Trophoblast cell (in vitro differentiated cells and primary cell): ENCODE results near the gene CYP3A4.

Source experiments
- DNase-seq, 2 donors: peaks; one replicate each; pipeline ENCODE4 v3.0.0-alpha.2; 2016
- H2AFZ ChIP-seq: 2 replicates; pipeline ENCODE4 v1.6.1; 2013; ENCODE audit warnings: low read length, moderate library complexity, mild to moderate bottlenecking; ENCODE audit not compliant: insufficient read depth, poor library complexity
- H2AK5ac ChIP-seq: 2 replicates; pipeline ENCODE4 v1.6.1; 2013; ENCODE audit warnings: mild to moderate bottlenecking, low read length
- H2BK120ac ChIP-seq: 2 replicates; pipeline ENCODE4 v1.6.1; 2013; ENCODE audit warnings: low read length, mild to moderate bottlenecking, moderate library complexity; ENCODE audit not compliant: insufficient read depth, poor library complexity
- H2BK12ac ChIP-seq: 2 replicates; pipeline ENCODE4 v1.6.1; 2013; ENCODE audit warnings: mild to moderate bottlenecking, low read length, moderate library complexity
- H2BK5ac ChIP-seq: 2 replicates; pipeline ENCODE4 v1.6.1; 2013; ENCODE audit warnings: low read length, low read depth, moderate library complexity, mild to moderate bottlenecking; ENCODE audit not compliant: poor library complexity
- H3K14ac ChIP-seq: 2 replicates; pipeline ENCODE4 v1.6.1; 2013; ENCODE audit warnings: mild to moderate bottlenecking, low read length
- H3K18ac ChIP-seq: 2 replicates; pipeline ENCODE4 v1.6.1; 2013; ENCODE audit warnings: mild to moderate bottlenecking, low read length
- H3K23ac ChIP-seq: 2 replicates; pipeline ENCODE4 v1.6.1; 2013; ENCODE audit warnings: low read length
- H3K27ac ChIP-seq: 2 replicates; pipeline ENCODE4 v1.5.1; 2013; ENCODE audit warnings: low read depth, mild to moderate bottlenecking, inconsistent platforms, low read length, moderate library complexity
- H3K27me3 ChIP-seq: 2 replicates; pipeline ENCODE4 v1.6.1; 2013; ENCODE audit warnings: inconsistent platforms, mild to moderate bottlenecking, low read length, moderate library complexity; ENCODE audit not compliant: insufficient read depth
- H3K36me3 ChIP-seq, 2 experiments: 1 replicate in 1 of 2; 2 replicates in 1 of 2; pipeline ENCODE4 v1.6.1; 2013; ENCODE audit warnings: low read length in 2 of 2, mild to moderate bottlenecking in 2 of 2, moderate library complexity in 1 of 2; ENCODE audit not compliant: insufficient read depth in 2 of 2, control insufficient read depth in 1 of 2
- H3K4ac ChIP-seq: 2 replicates; pipeline ENCODE4 v1.6.1; 2013; ENCODE audit warnings: low read depth, mild to moderate bottlenecking, low read length, moderate library complexity
- H3K4me1 ChIP-seq, 2 experiments: 1 replicate in 1 of 2; 2 replicates in 1 of 2; pipeline ENCODE4 v1.6.1; 2013; ENCODE audit warnings: low read length in 2 of 2, mild to moderate bottlenecking in 2 of 2, moderate library complexity in 1 of 2; ENCODE audit not compliant: insufficient read depth in 2 of 2, control insufficient read depth in 1 of 2
- H3K4me2 ChIP-seq: 2 replicates; pipeline ENCODE4 v1.6.1; 2013; ENCODE audit warnings: inconsistent platforms, mild to moderate bottlenecking, low read length, moderate library complexity
- H3K4me3 ChIP-seq: 2 replicates; pipeline ENCODE4 v1.5.1; 2013; ENCODE audit warnings: mild to moderate bottlenecking, low read depth, low read length, inconsistent platforms
- H3K79me1 ChIP-seq: one replicate; pipeline ENCODE4 v1.6.1; 2013; ENCODE audit warnings: low read length
- H3K79me2 ChIP-seq: 2 replicates; pipeline ENCODE4 v1.6.1; 2013; ENCODE audit warnings: low read length, mild to moderate bottlenecking; ENCODE audit not compliant: control insufficient read depth, insufficient read depth, poor library complexity
- H3K9ac ChIP-seq: 2 replicates; pipeline ENCODE4 v1.6.1; 2013; ENCODE audit warnings: mild to moderate bottlenecking, low read length
- H3K9me3 ChIP-seq: 2 replicates; pipeline ENCODE4 v1.6.1; 2013; ENCODE audit warnings: low read depth, mild to moderate bottlenecking, control low read depth, inconsistent platforms, low read length; ENCODE audit not compliant: insufficient read depth
- H4K12ac ChIP-seq: 2 replicates; pipeline ENCODE4 v1.6.1; 2013; ENCODE audit warnings: low read depth, mild to moderate bottlenecking, low read length, moderate library complexity
- H4K8ac ChIP-seq: 2 replicates; pipeline ENCODE4 v1.6.1; 2013; ENCODE audit warnings: low read depth, mild to moderate bottlenecking, low read length, moderate library complexity
- H4K91ac ChIP-seq: one replicate; pipeline ENCODE4 v1.6.1; 2013; ENCODE audit warnings: low read depth, mild to moderate bottlenecking, low read length, moderate library complexity
- WGBS: extraction: QIAGEN DNeasy Blood & Tissue Kit; methylation state at CpG from one replicate; pipeline ENCODE4 v1.1.7; 2013; ENCODE audit warnings: missing lambda C conversion rate; ENCODE audit not compliant: insufficient read length, insufficient coverage; ENCODE audit errors: extremely low coverage; 5-methylcytosine and 5-hydroxymethylcytosine counted together

The CYP3A4 gene

DNA sequence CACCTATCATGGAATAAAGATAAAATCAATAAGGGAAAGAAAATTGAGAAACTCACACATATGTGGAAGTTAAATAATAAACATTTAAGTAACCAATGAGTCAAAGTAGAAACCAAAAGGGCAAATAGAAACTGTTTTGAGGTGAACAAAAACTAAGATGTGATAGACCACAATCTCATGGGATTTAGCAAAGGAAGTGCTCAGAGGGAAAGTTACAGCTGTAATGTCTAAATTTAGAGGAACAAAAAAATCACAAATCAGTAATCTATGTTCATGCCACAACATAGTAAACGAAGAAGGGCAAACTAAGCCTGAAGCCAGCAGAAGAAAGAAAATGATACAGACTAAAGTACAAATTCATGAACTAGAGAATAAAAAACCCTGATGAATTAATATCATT is 16.3 kb downstream of the CYP3A4 start:
- no peaks in the 10 kb centered on the region for H3K79me2 ChIP-seq
- no peak overlapping the region for H3K18ac ChIP-seq
- H3K4me3 ChIP-seq: no peak overlapping the region
- H2AK5ac ChIP-seq: no peak overlapping the region
- no peak for DNase-seq
- H3K9ac ChIP-seq: no peak overlapping the region
- H3K79me1 ChIP-seq: no peaks in the 10 kb centered on the region
- peaks cover 5% of the 10 kb centered on the region in 2 experiments for H3K4me1 ChIP-seq
- no peak overlapping the region for H2BK12ac ChIP-seq
- H3K4ac ChIP-seq: no peak overlapping the region
- no peaks in the 10 kb centered on the region for H3K9me3 ChIP-seq
- H3K14ac ChIP-seq: no peak overlapping the region
- WGBS: no CpG with 5 or more reads among the region's 1 CpG
- H3K36me3 ChIP-seq: no peaks in the 10 kb centered on the region
- H2BK5ac ChIP-seq: no peak overlapping the region
- no peak overlapping the region for H2AFZ ChIP-seq
- no peak overlapping the region for H4K91ac ChIP-seq
- H3K23ac ChIP-seq: no peak overlapping the region
- no peak overlapping the region for H3K27ac ChIP-seq
- H3K4me2 ChIP-seq: no peak overlapping the region
- no peak overlapping the region for H4K12ac ChIP-seq
- H4K8ac ChIP-seq: no peak overlapping the region
- H2BK120ac ChIP-seq: no peak overlapping the region
- H3K27me3 ChIP-seq: no peaks in the 10 kb centered on the region

DNA sequence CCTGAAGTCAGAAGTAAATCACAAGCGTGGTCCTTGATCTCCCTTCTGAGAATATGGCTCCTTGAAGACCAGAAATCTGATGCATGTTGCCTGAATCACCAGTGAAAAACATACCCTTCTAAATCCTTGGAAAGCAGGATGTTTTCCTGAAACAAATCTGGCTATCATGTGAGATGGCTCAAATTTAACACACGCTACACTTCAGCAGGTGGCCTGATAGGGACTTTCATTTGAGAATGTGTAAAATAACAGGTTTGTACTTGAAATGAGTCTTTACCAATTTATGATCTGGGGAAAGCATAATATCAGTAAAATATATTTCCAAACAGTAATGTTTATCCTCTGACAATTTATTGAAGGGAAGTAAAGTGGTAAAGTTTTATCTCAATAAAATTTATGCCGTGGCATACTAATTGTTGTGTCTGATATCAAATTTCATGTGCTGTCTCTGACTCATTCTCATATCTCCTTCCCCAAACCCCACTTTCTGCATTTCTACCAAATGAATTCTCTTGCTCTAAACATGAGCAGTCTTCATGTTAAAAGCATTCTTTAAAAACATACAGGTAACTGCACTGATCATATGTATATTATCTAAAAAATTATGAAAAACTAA is 17.4 kb downstream of the CYP3A4 start:
- no peak overlapping the region for H3K4me2 ChIP-seq
- no peak overlapping the region for H2AK5ac ChIP-seq
- no peak overlapping the region for H2BK5ac ChIP-seq
- H4K12ac ChIP-seq: no peak overlapping the region
- no peaks in the 10 kb centered on the region for H3K27me3 ChIP-seq
- H3K9ac ChIP-seq: no peak overlapping the region
- no peak overlapping the region for H4K8ac ChIP-seq
- H3K79me1 ChIP-seq: no peaks in the 10 kb centered on the region
- no peaks in the 10 kb centered on the region for H3K36me3 ChIP-seq
- H2BK12ac ChIP-seq: no peak overlapping the region
- no peak overlapping the region for H3K18ac ChIP-seq
- peaks cover 5% of the 10 kb centered on the region in 2 experiments for H3K4me1 ChIP-seq
- H2AFZ ChIP-seq: no peak overlapping the region
- no peak for DNase-seq
- no CpG with 5 or more reads among the region's 3 CpGs for WGBS
- H3K27ac ChIP-seq: no peak overlapping the region
- H2BK120ac ChIP-seq: no peak overlapping the region
- H4K91ac ChIP-seq: no peak overlapping the region
- no peaks in the 10 kb centered on the region for H3K79me2 ChIP-seq
- no peak overlapping the region for H3K23ac ChIP-seq
- H3K14ac ChIP-seq: no peak overlapping the region
- no peak overlapping the region for H3K4ac ChIP-seq
- H3K9me3 ChIP-seq: no peaks in the 10 kb centered on the region
- H3K4me3 ChIP-seq: no peak overlapping the region

DNA sequence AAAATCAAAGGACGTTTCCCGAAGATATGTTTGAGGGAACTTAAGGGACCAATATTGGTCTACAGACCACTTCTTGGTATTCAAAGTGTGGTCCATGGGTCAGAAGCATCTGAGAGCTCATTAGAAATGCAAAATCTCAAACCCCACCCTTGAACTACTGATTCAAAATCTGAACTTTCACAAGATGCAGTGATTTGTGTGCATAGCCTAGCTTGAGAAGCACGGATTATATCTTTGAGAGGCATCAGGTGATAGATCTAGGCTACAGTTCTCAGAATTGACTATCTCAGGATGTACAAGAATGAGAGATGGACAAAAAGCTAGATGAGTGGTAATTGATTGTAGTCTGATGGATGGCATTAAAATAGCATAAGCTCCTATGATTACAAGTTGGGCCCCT is 19.5 kb downstream of the CYP3A4 start:
- Histone ChIP-seq H3K79me1 (no peaks in the 10 kb centered on the region), H3K9me3 (no peaks in the 10 kb centered on the region), H2AK5ac (no peak overlapping the region), H3K27ac (no peak overlapping the region), H3K4me2 (no peak overlapping the region), H4K12ac (no peak overlapping the region), H2BK12ac (no peak overlapping the region), H3K14ac (no peak overlapping the region), H3K27me3 (no peaks in the 10 kb centered on the region), H4K91ac (no peak overlapping the region), H3K23ac (no peak overlapping the region), H3K4me1 (peaks cover 5% of the 10 kb centered on the region in 2 experiments), H4K8ac (no peak overlapping the region), H3K18ac (no peak overlapping the region), H3K36me3 (no peaks in the 10 kb centered on the region), H2BK5ac (no peak overlapping the region), H2AFZ (no peak overlapping the region), H3K9ac (no peak overlapping the region), H3K4me3 (no peak overlapping the region), H2BK120ac (no peak overlapping the region), H3K79me2 (no peaks in the 10 kb centered on the region), H3K4ac (no peak overlapping the region)
- WGBS: no CpG with 5 or more reads among the region's 3 CpGs
- DNase-seq: no peak

DNA sequence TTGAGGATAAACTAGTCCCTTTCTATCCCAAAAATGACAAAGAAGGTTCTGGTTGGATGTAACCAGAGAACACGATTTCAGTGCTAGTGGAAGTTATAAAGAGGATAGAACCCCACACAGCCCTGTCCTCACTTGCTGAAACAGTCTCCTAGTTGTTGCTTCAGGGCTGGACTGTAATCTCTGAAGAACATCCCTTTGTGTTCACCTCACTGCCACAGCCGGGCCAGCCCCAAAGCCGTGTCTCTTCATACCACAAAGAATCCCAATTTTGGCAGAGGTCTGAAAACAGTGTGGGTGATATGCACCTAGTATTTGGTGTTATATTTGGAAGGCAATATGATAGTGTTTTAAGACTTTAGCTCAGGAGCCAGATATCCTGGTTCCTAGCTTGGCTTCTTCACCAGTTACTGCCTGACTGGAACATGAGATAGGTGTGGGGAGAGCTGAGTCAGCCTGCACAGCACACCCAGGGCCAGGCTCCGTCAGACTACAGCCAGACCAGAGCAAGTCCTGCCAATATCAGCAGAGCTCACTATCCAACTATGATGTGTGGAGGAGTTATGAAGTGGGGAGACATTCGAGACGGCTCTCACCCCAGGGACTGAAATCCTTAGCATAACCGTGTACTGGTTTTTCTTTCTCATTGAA is 21.2 kb downstream of the CYP3A4 start:
- no peak for DNase-seq
- no peak overlapping the region for H2AK5ac ChIP-seq
- no peaks in the 10 kb centered on the region for H3K27me3 ChIP-seq
- H3K18ac ChIP-seq: no peak overlapping the region
- no peaks in the 10 kb centered on the region for H3K36me3 ChIP-seq
- H3K9ac ChIP-seq: no peak overlapping the region
- H2BK5ac ChIP-seq: no peak overlapping the region
- no peak overlapping the region for H3K27ac ChIP-seq
- no peak overlapping the region for H3K4ac ChIP-seq
- H2BK12ac ChIP-seq: no peak overlapping the region
- no CpG with 5 or more reads among the region's 7 CpGs for WGBS
- no peak overlapping the region for H3K23ac ChIP-seq
- no peak overlapping the region for H2BK120ac ChIP-seq
- no peak overlapping the region for H3K4me3 ChIP-seq
- H4K91ac ChIP-seq: no peak overlapping the region
- H3K4me2 ChIP-seq: no peak overlapping the region
- H4K12ac ChIP-seq: no peak overlapping the region
- H3K4me1 ChIP-seq: peaks cover 5% of the 10 kb centered on the region in 2 experiments
- no peaks in the 10 kb centered on the region for H3K79me2 ChIP-seq
- H3K79me1 ChIP-seq: no peaks in the 10 kb centered on the region
- no peak overlapping the region for H4K8ac ChIP-seq
- H2AFZ ChIP-seq: no peak overlapping the region
- H3K9me3 ChIP-seq: no peaks in the 10 kb centered on the region
- H3K14ac ChIP-seq: no peak overlapping the region
